ENCODE results near the gene PLA2G4B.

PLA2G4B gene

DNA sequence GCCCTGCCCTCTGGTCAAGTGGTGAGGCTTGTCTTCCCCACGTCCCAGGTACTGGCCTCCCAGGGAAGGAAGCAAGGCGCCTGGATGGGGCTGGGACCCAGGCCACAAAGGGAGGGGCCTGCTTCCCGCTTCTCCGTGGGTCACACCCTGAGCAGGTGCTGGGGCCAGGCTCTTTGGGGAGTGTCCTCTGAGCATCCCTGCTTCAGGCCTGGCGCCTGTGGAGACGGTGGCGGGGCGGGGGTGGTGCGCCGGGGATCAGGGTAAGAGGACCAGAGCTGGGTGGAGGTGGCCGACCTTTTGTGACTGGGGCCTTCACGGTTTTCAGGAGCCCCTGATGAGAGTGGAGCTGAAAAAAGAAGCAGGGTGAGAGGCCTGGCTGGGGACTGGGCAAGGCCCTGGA, 3.6 kb downstream of the PLA2G4B start:
- no peak for TF ChIP-seq GATA1 (IDR thresholded peaks at IDR 0.05; ENCODE audit: low read depth, low read length)
- no peak for TF ChIP-seq POLR2A (IDR thresholded peaks at IDR 0.05; ENCODE audit: low read length)
- DNase-seq: no peak

DNA sequence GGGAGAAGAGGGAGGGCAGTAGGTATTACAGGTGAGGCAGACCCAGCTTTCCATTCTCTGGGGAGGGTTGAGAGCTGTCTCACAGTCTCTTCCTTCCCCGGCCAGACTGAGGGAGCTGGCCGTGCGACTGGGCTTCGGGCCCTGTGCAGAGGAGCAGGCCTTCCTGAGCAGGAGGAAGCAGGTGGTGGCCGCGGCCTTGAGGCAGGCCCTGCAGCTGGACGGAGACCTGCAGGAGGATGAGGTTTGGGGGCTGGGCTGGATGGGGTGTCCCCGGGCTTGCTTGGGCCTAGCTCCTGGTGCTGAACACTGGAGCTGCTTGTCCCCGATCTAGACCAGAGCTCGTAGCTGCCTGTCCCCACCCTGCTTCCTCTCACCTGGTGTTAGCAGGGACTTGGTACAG, 4.9 kb downstream of the PLA2G4B start:
- DNase-seq: no peak
- TF ChIP-seq GATA1 (IDR thresholded peaks at IDR 0.05; ENCODE audit: low read depth, low read length) (no peak), POLR2A (IDR thresholded peaks at IDR 0.05; ENCODE audit: low read length) (no peak)

GRCh38 chr15:41844814-41845213, 6.2 kb downstream of the PLA2G4B start:
- DNase-seq: no peak
- TF ChIP-seq POLR2A (IDR thresholded peaks at IDR 0.05; ENCODE audit: low read length): no peak
- no peak for TF ChIP-seq GATA1 (IDR thresholded peaks at IDR 0.05; ENCODE audit: low read depth, low read length)

GRCh38 chr15:41847206-41847605, 8.6 kb downstream of the PLA2G4B start:
- TF ChIP-seq GATA1 (IDR thresholded peaks at IDR 0.05; ENCODE audit: low read depth, low read length) (no peak), POLR2A (IDR thresholded peaks at IDR 0.05; ENCODE audit: low read length) (no peak)
- DNase-seq: no peak

GRCh38 chr15:41847981-41848380, 9.3 kb downstream of the PLA2G4B start:
- DNase-seq: no peak
- TF ChIP-seq POLR2A (IDR thresholded peaks at IDR 0.05; ENCODE audit: low read length) (no peak), GATA1 (IDR thresholded peaks at IDR 0.05; ENCODE audit: low read depth, low read length) (no peak)

GRCh38 chr15:41848631-41849030, 10.0 kb downstream of the PLA2G4B start:
- no peak for DNase-seq
- TF ChIP-seq POLR2A (IDR thresholded peaks at IDR 0.05; ENCODE audit: low read length) (no peak), GATA1 (IDR thresholded peaks at IDR 0.05; ENCODE audit: low read depth, low read length) (no peak)

GRCh38 chr15:41849204-41849603, 10.6 kb downstream of the PLA2G4B start:
- TF ChIP-seq GATA1 (IDR thresholded peaks at IDR 0.05; ENCODE audit: low read depth, low read length) (no peak), POLR2A (IDR thresholded peaks at IDR 0.05; ENCODE audit: low read length) (no peak)
- no peak for DNase-seq

DNA sequence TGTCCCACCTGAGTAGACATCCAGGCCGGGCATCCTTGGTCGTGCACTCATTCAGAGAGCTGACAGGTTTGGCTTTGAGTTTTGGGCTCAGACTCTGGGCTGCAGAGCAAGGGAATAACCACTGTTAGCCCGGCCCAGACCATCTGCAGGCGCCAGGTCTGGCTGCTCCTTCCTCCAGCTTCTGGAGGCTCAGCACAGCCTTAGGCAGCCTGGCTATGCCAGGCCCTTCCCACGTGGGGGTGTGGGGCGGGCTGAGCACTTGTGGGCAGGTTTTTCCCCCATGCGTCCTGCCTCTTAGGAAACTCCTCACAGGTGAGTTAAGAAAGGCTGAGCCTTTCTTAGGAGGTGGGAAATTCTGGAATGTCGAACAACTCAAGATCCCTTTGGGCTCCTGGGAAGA, 11.2 kb downstream of the PLA2G4B start:
- TF ChIP-seq POLR2A (IDR thresholded peaks at IDR 0.05; ENCODE audit: low read length) (no peak), GATA1 (IDR thresholded peaks at IDR 0.05; ENCODE audit: low read depth, low read length) (no peak)
- no peak for DNase-seq

GRCh38 chr15:41850482-41851166, 12.0 kb downstream of the PLA2G4B start:
- TF ChIP-seq GATA1 (IDR thresholded peaks at IDR 0.05; ENCODE audit: low read depth, low read length) (no peak), POLR2A (IDR thresholded peaks at IDR 0.05; ENCODE audit: low read length) (no peak)
- DNase-seq: no peak

DNA sequence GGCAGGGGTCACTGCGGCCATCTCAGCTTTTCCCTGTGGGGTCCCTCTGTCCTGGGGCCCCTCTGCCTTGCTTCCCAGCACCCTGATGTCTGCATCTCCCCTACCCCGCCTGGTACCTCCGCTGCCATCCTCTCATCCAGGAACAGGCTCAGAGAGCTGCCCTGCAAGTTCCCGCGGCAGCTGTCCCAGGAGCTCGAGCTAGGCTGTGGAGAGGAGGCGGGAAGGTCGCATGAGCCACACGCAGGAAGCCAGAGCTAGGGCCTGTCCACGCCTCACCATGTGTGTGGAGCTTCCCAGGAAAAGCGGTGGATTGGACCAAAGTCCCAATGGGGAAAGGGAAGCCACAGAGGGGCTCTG, 12.5 kb downstream of the PLA2G4B start:
- no peak for DNase-seq
- no peak for TF ChIP-seq POLR2A (IDR thresholded peaks at IDR 0.05; ENCODE audit: low read length)

- TF ChIP-seq POLR2A (IDR thresholded peaks at IDR 0.05; ENCODE audit: low read length): no peak
- TF ChIP-seq GATA1 (IDR thresholded peaks at IDR 0.05; ENCODE audit: low read depth, low read length): no peak
- no peak for DNase-seq
These were observed 13.2 kb downstream of the PLA2G4B start for GRCh38 chr15:41851755-41852370.

- TF ChIP-seq GATA1 (IDR thresholded peaks at IDR 0.05; ENCODE audit: low read depth, low read length): no peak
- TF ChIP-seq POLR2A (IDR thresholded peaks at IDR 0.05; ENCODE audit: low read length): no peak
- no peak for DNase-seq
These were observed 14.3 kb downstream of the PLA2G4B start for GRCh38 chr15:41852736-41853590.

DNA sequence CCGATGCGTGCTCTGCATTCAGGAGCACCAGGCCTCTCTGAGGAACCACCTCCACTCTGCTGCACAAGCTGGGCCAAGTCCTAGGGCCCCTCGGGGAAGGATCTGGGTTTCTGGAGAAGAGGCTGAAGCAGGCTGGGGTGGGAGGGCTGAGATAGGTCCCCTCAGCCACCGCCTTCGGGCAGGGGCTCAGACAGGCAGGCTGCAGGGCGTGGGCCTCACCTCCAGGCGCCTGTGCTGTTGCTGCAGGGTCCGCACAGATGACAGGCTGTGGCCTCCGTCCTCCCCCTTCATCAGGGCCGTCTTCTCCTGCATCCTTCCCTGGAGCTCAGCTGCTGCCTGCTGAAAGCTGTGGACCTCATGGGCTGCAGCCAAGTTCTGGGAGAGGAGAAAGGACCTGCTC, 15.2 kb downstream of the PLA2G4B start:
- DNase-seq: no peak
- TF ChIP-seq GATA1 (IDR thresholded peaks at IDR 0.05; ENCODE audit: low read depth, low read length) (no peak), POLR2A (IDR thresholded peaks at IDR 0.05; ENCODE audit: low read length) (no peak)

DNA sequence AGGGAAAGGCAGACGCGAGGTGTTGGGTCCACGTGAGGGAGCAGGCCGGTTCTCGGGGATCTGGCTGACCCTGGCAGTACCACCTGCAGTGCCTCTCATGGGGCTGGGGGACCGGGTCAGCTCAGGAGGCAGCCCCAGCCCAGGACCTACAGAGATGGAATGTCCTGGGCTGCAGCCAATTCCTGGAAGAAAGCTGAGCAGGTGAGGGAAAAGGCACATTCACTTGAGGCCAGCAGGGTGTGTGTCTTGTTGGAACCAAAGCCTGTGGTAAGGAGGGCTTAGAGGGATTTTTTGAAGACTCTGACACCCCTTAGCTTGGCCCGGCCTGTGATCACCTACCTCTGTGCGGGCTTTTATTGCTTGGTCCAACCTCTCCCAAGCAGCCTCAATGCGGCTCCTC, 15.8 kb downstream of the PLA2G4B start:
- no peak for DNase-seq
- TF ChIP-seq POLR2A (IDR thresholded peaks at IDR 0.05; ENCODE audit: low read length): no peak
- no peak for TF ChIP-seq GATA1 (IDR thresholded peaks at IDR 0.05; ENCODE audit: low read depth, low read length)

All from erythroblast (primary cell).